ENCODE data around the gene MAPRE2.
"Not testable (repeated sequence)": the region's sequence is repeated elsewhere in the genome, so short reads cannot be mapped to it uniquely, and the experiment has no call there.

Gene MAPRE2

DNA sequence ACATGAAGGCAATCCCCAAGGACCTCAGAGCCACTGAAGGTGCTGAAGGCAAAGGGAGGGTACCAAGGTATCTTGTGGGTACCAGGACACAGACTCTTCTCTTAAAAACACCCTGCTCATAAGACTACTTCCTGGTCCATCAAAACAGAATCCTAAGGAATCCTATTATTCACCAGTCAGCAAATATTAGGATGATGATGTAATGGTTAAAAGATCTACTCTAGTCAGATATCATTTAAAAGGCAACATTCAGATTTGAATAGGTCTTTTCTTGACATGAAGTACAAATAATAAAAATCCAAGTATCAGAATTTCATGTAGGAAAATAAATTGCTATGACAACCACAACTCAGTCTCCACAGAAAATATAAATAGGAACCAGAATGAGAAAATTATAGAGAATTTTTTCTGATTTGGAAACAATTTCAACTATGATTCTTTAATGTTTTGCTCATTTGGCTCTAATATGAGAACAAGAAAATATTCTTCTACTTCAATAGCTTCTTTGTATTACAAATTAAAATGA lies 121.9 kb downstream of the MAPRE2 start:
- Mint-ChIP-seq H3K27me3 (ENCODE audit: low read depth) (peaks cover 3% of the 10 kb centered on the region), H3K4me3 (no peak overlapping the region), H3K4me1 (ENCODE audit: low read depth) (peaks cover 16% of the 10 kb centered on the region), H3K36me3 (ENCODE audit: low read depth) (peaks cover 2% of the 10 kb centered on the region), H3K9me3 (no peaks in the 10 kb centered on the region), H3K27ac (no peak overlapping the region)

DNA sequence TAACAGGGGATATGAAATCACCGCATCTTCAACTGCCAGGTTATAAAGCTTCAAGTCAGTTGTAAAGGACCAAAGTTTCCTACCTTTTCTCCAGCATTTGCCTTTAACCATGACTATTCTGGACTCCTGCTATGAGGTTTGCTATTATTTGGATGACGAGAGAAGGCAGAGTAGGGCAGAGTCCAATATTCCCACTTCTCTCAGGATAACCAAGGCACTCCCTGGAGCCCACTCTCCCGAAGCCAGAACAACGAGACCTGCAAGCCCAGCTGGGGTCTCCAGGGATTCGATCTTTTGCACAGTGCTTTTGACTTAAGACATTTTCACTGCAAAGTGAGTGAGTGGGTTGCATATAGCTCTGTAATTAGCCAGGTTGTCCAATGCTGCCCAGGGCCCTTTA lies 122.5 kb downstream of the MAPRE2 start:
- Mint-ChIP-seq H3K4me1 (ENCODE audit: low read depth) (peaks cover 11% of the 10 kb centered on the region), H3K36me3 (ENCODE audit: low read depth) (peaks cover 2% of the 10 kb centered on the region), H3K4me3 (no peak overlapping the region), H3K9me3 (no peaks in the 10 kb centered on the region), H3K27ac (no peak overlapping the region), H3K27me3 (ENCODE audit: low read depth) (peaks cover 7% of the 10 kb centered on the region)

DNA sequence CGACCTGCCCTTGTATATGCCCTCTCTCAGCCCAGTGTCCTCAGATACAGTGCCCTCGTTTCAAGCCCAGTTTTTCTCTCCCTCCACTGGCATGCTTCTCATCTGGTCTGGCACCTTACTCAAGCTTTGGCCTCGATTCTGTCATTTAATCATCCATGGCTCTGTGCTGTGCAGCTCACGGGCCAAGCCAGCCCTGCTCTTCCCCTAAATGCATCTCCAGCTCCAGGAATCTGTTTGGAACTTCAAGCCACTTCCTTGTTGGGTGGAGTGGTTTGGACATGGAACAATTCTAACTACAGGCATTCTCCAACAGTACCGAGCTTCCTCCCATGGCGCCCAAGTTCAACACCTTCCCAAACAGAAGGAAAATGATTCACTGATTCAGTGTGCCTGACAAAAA lies 122.9 kb downstream of the MAPRE2 start:
- Mint-ChIP-seq H3K4me1 (ENCODE audit: low read depth) (peaks cover 7% of the 10 kb centered on the region), H3K36me3 (ENCODE audit: low read depth) (no peaks in the 10 kb centered on the region), H3K9me3 (no peaks in the 10 kb centered on the region), H3K4me3 (no peak overlapping the region), H3K27me3 (ENCODE audit: low read depth) (peaks cover 7% of the 10 kb centered on the region), H3K27ac (no peak overlapping the region)

DNA sequence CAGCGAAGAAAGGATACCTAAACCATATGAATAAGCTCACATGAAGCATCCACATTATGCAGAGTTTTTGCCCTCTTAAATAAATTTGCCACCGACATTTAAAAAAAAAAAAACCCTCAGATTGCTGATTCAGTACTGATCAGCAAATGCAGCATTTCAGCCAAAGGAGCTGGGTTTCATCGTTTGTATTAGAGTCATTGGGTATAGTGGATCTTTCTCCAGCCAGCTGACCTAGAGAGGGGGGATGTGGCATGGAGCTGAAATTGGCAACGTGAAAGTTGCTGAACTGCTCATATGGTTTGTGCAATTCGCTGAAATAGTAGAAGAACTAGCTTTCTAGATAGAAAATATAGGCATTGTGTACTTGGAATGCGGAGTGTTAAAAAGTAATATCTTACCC lies 126.1 kb downstream of the MAPRE2 start:
- peaks cover 7% of the 10 kb centered on the region for H3K27me3 Mint-ChIP-seq (ENCODE audit: low read depth)
- no peaks in the 10 kb centered on the region for H3K4me1 Mint-ChIP-seq (ENCODE audit: low read depth)
- H3K4me3 Mint-ChIP-seq: no peak overlapping the region
- no peaks in the 10 kb centered on the region for H3K36me3 Mint-ChIP-seq (ENCODE audit: low read depth)
- H3K27ac Mint-ChIP-seq: no peak overlapping the region
- H3K9me3 Mint-ChIP-seq: no peaks in the 10 kb centered on the region

DNA sequence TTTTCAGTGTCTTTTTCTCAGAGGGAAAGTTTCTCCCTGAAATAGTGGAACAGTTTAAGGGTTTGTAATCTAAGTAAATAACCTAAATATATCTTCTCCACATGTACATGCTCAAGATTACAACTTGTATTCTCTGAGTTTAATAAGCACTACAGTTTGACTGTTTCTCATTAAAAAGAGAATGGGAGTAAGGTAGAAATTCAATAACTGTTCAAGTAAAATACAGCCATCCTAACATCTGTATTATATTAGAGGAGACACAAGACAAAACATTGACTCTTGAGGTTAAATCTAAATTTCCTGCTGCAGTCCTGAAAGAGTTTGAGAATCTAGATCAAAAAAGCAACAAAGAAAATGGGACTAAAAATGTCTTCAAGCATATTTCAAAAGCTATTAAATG lies 126.6 kb downstream of the MAPRE2 start:
- H3K4me1 Mint-ChIP-seq (ENCODE audit: low read depth): peaks cover 4% of the 10 kb centered on the region
- no peaks in the 10 kb centered on the region for H3K9me3 Mint-ChIP-seq
- no peaks in the 10 kb centered on the region for H3K36me3 Mint-ChIP-seq (ENCODE audit: low read depth)
- H3K4me3 Mint-ChIP-seq: no peak overlapping the region
- H3K27me3 Mint-ChIP-seq (ENCODE audit: low read depth): peaks cover 7% of the 10 kb centered on the region
- H3K27ac Mint-ChIP-seq: no peak overlapping the region

DNA sequence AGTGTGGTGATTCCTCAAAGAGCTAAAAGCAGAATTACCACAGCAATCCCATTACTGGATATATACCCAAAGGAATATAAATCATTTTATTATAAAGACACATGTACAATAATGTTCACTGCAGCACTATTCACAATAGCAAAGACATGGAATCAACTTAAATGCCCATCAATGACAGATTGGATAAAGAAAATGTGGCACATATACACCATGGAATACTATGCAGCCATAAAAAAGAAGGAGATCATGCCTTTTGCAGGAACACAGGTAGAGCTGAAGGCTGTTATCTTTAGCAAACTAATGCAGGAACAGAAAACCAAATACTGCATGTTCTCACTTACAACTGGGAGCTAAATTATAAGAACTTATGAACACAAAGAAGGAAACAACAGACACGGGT lies 129.1 kb downstream of the MAPRE2 start:
- H3K4me3 Mint-ChIP-seq; H3K36me3 Mint-ChIP-seq (ENCODE audit: low read depth); H3K27me3 Mint-ChIP-seq (ENCODE audit: low read depth); H3K27ac Mint-ChIP-seq; H3K9me3 Mint-ChIP-seq: not testable (repeated sequence)
- peaks cover 13% of the 10 kb centered on the region for H3K4me1 Mint-ChIP-seq (ENCODE audit: low read depth)

DNA sequence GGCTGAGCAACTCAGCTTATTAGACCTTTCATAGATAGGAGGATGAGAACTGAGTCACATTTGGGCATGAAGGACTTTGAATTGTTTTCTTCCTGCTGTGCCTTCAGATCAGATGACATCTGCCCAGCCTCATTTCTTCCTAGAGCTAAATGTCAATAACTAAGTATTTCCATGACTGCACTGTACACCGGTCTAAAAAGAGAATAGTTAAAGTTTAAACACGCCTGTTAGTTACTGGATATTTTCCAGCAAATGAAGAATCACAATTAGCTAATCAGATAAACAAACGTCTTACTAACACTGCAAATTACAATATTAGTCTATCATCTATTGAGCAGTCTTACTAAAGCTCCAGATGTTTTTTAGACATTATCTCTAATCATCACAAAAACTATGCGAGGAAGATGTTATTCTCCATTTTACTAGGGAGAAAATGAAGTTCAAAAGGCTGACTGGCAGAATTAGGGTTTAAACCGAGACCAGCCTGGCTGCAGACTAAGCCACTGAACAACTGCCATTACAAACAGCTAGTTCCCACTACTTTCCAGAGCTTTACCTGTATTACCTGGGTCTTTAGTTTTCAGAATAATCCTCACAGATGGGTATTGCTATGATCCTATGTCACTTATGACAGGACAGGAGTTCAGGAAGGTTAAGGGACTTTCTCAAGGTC lies 130.2 kb downstream of the MAPRE2 start:
- Mint-ChIP-seq H3K4me3 (no peak overlapping the region), H3K27me3 (ENCODE audit: low read depth) (peaks cover 7% of the 10 kb centered on the region), H3K9me3 (peaks cover 5% of the 10 kb centered on the region), H3K4me1 (ENCODE audit: low read depth) (peaks cover 13% of the 10 kb centered on the region), H3K27ac (no peak overlapping the region), H3K36me3 (ENCODE audit: low read depth) (peaks cover 4% of the 10 kb centered on the region)

DNA sequence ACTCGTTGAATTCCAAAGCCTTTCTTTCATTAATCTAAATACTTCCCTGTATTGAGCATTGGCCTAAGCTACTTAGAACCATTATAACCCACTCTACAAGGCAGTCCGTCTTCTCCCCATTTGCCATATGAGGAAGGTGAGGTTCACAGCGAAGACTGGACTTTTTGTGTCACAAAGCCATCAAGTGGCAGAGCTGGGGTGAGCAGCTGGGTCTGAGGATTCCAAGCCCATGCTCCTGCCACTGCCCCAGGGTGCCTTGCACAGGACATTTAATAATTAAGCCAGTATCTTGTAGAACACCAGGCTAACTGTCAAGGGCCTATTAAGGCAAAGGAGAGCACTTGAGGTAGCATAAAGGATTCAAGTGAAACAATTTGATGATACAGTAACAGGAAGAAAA lies 130.8 kb downstream of the MAPRE2 start:
- Mint-ChIP-seq H3K27me3 (ENCODE audit: low read depth) (peaks cover 7% of the 10 kb centered on the region), H3K36me3 (ENCODE audit: low read depth) (peaks cover 4% of the 10 kb centered on the region), H3K9me3 (peaks cover 9% of the 10 kb centered on the region), H3K27ac (no peak overlapping the region), H3K4me3 (no peak overlapping the region), H3K4me1 (ENCODE audit: low read depth) (peaks cover 13% of the 10 kb centered on the region)

DNA sequence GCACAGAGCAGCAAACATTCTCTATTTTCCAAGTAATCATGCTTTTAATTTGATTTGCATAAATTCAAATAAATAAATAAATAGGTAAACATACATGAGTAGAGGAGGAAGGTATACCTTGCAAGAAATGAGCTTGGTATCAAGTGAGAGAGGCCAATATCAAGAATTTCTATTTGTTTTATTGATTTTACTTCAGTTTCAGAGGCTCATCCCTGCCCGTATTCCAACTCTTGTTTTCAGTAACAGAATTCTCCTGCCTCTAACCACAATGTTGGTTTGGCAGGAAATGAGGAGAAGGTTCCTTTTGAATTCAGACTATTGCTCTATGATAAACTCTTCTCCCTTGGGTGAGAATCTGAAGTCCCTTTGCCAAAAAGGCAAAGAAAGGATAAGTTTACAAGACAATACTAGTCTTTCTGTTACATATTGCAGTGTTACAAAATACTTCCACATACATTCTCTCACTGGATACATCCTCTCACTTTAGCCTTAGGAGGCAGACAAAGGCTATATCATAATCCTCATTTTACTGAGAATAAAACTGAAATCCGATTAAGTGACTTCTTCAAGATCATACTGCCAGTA lies 131.3 kb downstream of the MAPRE2 start:
- H3K4me1 Mint-ChIP-seq (ENCODE audit: low read depth): peaks cover 13% of the 10 kb centered on the region
- H3K9me3 Mint-ChIP-seq: peaks cover 9% of the 10 kb centered on the region
- H3K4me3 Mint-ChIP-seq: no peak overlapping the region
- no peak overlapping the region for H3K27ac Mint-ChIP-seq
- peaks cover 4% of the 10 kb centered on the region for H3K36me3 Mint-ChIP-seq (ENCODE audit: low read depth)
- peaks cover 7% of the 10 kb centered on the region for H3K27me3 Mint-ChIP-seq (ENCODE audit: low read depth)

DNA sequence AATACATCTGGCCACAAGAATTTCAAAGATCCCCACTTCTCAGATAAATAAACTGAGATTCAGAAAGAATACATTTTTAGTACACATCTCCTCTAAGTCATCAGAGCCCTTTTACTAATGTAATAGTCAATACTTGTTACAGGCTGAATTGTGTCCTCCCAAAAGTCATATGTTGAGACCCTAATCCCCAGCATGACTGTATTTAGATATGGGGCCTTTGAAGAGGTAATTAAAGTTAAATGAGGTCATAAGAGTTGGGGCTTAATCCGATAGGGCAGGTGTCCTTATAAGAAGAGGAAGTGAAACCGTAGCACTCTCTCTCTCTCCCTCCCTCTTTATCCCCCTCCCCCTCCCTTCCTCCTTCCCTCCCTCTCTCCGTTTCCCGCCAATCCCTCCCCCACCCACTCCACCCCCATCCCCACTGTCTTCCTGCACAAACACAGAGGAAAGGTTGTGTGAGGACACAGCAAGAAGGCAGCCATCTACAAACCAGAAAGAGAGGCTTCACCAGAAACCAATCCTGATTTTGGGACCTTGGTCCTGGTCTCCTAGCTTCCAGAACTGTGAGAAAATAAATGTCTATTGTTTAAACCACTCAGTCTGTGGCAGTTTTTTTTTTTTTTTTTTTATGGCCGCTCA lies 133.0 kb downstream of the MAPRE2 start:
- H3K27ac Mint-ChIP-seq: no peak overlapping the region
- no peaks in the 10 kb centered on the region for H3K27me3 Mint-ChIP-seq (ENCODE audit: low read depth)
- peaks cover 4% of the 10 kb centered on the region for H3K36me3 Mint-ChIP-seq (ENCODE audit: low read depth)
- H3K4me1 Mint-ChIP-seq (ENCODE audit: low read depth): peaks cover 13% of the 10 kb centered on the region
- H3K9me3 Mint-ChIP-seq: peaks cover 9% of the 10 kb centered on the region
- H3K4me3 Mint-ChIP-seq: no peak overlapping the region

DNA sequence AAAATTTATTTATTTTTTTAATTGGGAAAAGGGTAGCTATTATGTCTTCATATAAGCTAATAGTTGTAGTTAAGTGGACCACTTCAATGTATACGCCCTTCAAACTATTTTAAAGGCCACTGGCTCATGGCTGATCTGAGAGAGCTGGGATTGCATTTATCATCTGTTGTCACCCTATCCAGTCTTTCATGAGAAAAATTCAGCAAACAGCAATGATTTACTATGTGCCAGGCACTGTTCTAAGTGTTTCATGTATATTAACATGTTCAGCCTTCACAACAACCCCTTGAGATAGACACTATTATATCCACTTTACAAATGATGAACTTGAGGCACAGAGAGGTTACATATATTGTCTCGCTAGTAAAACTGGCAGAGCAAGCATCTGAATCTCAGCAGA lies 133.5 kb downstream of the MAPRE2 start:
- H3K4me3 Mint-ChIP-seq: no peak overlapping the region
- H3K36me3 Mint-ChIP-seq (ENCODE audit: low read depth): peaks cover 4% of the 10 kb centered on the region
- H3K27me3 Mint-ChIP-seq (ENCODE audit: low read depth): no peaks in the 10 kb centered on the region
- peaks cover 9% of the 10 kb centered on the region for H3K9me3 Mint-ChIP-seq
- H3K27ac Mint-ChIP-seq: no peak overlapping the region
- H3K4me1 Mint-ChIP-seq (ENCODE audit: low read depth): peaks cover 13% of the 10 kb centered on the region

DNA sequence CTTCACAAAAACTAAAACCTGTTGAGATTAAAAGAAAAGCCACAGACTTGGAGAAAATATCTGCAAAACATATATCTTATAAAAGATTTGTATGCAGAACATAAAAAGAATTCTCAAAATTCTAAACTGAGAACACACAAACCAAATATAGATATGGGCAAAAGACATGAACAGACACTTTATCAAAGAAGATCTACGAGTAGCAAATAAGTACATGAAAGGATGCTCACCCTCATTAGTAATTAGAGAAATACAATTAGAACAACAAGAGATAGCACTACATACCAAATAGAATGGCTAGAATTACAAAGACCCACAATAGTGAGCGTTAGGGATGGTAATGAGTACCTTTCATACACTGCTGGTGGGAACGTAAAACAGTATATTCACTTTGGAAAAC lies 135.7 kb downstream of the MAPRE2 start:
- Mint-ChIP-seq H3K36me3 (ENCODE audit: low read depth) (peaks cover 4% of the 10 kb centered on the region), H3K27me3 (ENCODE audit: low read depth) (no peaks in the 10 kb centered on the region), H3K4me1 (ENCODE audit: low read depth) (peaks cover 14% of the 10 kb centered on the region), H3K27ac (no peak overlapping the region), H3K4me3 (no peak overlapping the region), H3K9me3 (peaks cover 9% of the 10 kb centered on the region)

DNA sequence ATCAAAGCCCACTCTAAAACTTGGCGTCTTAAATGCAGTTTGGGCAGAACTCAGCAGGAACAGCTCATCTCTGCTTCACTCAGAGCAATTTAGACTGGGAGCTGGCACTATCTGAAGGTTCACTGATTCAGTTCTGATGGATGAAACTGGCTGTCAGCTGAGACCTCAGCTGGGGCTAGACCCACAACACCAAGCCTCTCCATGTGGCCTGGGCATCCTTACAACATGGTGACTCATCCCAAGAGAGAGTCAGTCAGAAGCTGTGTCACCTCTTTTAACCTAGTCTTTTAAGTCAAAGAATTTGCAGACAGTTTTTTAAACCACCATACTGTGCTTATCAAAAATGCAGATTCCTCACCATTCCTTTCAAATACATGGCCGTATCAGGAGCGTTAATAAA lies 137.0 kb downstream of the MAPRE2 start:
- H3K4me1 Mint-ChIP-seq (ENCODE audit: low read depth): peaks cover 11% of the 10 kb centered on the region
- peaks cover 9% of the 10 kb centered on the region for H3K9me3 Mint-ChIP-seq
- H3K36me3 Mint-ChIP-seq (ENCODE audit: low read depth): peaks cover 4% of the 10 kb centered on the region
- H3K27me3 Mint-ChIP-seq (ENCODE audit: low read depth): no peaks in the 10 kb centered on the region
- H3K4me3 Mint-ChIP-seq: no peak overlapping the region
- H3K27ac Mint-ChIP-seq: no peak overlapping the region

DNA sequence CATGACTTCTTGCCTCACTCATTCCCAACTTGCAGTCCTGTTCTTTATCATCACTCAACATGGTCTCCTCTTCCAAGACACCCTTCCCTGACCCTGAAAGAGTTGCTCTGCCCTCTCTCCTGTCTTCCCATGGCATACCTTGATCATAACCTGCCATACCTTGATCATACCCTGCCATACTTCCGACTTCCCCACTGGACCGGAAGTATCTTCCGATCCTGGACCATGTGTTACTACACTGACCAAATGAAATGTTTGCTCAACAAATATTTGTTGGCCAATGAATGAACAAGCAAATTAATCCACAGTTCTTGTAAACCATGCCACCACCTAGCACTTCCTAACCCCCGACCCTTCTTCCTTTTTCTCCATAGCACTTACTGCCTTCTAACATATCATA lies 138.7 kb downstream of the MAPRE2 start:
- Mint-ChIP-seq H3K9me3 (peaks cover 9% of the 10 kb centered on the region), H3K27ac (no peak overlapping the region), H3K36me3 (ENCODE audit: low read depth) (peaks cover 4% of the 10 kb centered on the region), H3K4me1 (ENCODE audit: low read depth) (peaks cover 2% of the 10 kb centered on the region), H3K4me3 (no peak overlapping the region), H3K27me3 (ENCODE audit: low read depth) (peaks cover 3% of the 10 kb centered on the region)

DNA sequence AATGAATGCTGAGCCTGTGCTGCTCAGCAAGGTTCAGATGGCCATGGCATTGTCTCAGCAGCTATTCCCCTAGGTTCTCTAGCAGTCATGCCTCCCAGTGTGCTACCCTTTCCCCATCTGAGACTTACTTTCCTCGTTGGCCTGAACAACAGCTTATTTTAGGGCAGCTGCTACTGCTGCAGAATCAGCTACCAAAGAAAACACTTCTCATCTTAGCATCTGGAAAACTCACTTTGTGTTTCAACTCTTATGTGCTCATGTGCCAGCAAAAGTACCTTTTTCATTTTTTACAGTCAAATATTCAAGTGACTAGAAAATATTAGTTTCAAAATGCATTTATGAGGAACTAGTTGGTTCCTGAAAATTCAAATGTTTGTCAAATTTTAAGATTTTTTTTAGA lies 139.2 kb downstream of the MAPRE2 start:
- H3K36me3 Mint-ChIP-seq (ENCODE audit: low read depth): peaks cover 4% of the 10 kb centered on the region
- H3K27me3 Mint-ChIP-seq (ENCODE audit: low read depth): peaks cover 3% of the 10 kb centered on the region
- peaks cover 9% of the 10 kb centered on the region for H3K9me3 Mint-ChIP-seq
- peaks cover 1% of the 10 kb centered on the region for H3K4me1 Mint-ChIP-seq (ENCODE audit: low read depth)
- H3K27ac Mint-ChIP-seq: no peak overlapping the region
- H3K4me3 Mint-ChIP-seq: no peak overlapping the region

Measured in T-helper 1 cell treated with Interleukin-12 subunit alpha and Interleukin-12 subunit beta and Interleukin-4 antibody, amounts not matched to agents 30 μg/mL and 1 μg/mL, for 36 hours (primary cell).